GM18526 (cell line): ENCODE measurements around the gene TRIM39.

Source experiments
- POLR2A ChIP-seq: IDR thresholded peaks from 3 replicates; pipeline ENCODE4 v1.6.1; 2011; ENCODE audit not compliant: insufficient read length; ENCODE audit errors: extremely low read depth

Gene TRIM39

GRCh38 chr6:30325150-30325872 lies 1.4 kb upstream of the TRIM39 start:
- no peak for TF ChIP-seq POLR2A

- no peak for TF ChIP-seq POLR2A
These were observed 728 bp upstream of the TRIM39 start for GRCh38 chr6:30325873-30326525.

DNA sequence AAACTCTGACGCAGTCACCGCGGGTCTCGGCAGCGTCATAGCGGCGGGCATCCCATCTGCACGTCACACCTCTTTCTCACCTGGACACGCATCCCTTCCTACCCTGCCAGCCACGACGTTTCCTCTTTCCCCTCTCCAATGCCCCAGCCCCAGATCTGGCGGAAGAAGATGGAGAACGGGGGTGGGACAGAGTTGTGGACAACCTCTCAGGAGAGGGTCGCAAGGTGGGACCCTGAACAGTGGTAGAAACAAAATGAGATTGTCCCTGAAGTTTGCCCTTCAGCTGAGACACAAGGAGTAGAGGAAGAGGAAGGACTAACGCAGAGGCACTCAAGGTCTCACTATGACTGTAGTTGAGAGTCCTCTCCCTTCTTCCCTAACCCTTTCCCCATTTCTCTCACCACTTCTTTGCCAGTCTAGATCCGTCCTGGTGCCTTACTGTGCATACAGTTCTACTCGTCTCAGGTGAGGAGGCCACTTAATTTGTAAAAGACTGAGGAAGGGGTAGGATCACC lies 562 bp downstream of the TRIM39 start:
- no peak for TF ChIP-seq POLR2A

GRCh38 chr6:30328397-30328796 lies 1.7 kb downstream of the TRIM39 start:
- no peak for TF ChIP-seq POLR2A

DNA sequence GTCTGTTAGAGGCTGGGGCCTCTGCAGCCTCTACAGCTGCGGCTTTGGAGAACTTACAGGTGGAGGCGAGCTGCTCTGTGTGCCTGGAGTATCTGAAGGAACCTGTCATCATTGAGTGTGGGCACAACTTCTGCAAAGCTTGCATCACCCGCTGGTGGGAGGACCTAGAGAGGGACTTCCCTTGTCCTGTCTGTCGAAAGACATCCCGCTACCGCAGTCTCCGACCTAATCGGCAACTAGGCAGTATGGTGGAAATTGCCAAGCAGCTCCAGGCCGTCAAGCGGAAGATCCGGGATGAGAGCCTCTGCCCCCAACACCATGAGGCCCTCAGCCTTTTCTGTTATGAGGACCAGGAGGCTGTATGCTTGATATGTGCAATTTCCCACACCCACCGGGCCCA lies 2.6 kb downstream of the TRIM39 start:
- TF ChIP-seq POLR2A = no peak

DNA sequence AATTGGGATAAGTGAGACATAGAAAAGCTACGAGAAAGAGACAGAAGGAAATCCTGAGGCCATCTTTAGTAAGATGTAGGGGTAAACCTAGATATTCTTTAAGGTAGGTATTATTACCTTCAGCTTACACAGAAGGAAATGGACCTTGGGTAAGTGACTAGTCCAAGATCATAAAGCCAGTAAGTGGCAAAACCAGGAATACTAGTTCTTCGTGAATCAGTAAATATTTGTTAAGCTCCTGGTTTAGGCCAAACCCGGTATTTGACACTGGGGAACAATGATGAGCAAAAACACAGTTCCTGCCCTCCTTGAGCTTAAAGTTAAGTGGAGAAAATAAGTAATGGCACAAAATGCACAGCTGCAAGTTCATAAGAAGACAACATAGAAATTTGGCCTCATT lies 5.3 kb downstream of the TRIM39 start:
- no peak for TF ChIP-seq POLR2A

DNA sequence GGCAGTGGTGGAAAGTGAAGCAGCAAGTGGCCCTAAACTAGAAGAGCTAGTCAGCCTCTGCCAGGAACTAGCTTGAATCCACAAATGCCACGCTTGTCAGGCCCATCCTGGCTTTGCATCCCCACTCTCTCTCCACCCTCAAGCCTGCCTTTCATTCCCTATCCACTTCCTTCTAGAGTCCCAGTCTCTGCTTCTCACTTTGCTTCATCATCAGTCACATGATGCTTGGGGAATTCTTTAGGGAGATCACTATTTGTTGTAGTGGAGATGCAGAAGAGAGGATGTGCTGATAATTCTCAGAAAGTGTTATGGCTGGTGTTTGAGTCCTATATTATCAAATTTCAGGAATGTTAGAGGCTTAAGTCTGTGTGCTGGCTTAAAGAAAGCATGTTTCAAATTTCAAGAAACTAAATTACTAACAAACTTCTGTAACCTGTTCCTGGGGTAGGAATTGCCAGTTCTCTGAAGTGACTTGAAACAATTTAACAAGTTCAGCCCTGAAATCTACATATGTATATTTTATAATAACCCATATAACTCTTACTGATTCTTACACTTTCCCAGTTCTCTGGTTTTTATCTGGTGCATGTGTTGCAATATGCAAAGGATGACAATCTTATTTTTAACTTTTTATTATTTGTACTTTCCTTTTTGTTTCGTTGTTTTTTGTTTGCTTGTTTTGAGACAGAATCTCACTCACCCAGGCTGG lies 7.5 kb downstream of the TRIM39 start:
- TF ChIP-seq POLR2A = no peak

DNA sequence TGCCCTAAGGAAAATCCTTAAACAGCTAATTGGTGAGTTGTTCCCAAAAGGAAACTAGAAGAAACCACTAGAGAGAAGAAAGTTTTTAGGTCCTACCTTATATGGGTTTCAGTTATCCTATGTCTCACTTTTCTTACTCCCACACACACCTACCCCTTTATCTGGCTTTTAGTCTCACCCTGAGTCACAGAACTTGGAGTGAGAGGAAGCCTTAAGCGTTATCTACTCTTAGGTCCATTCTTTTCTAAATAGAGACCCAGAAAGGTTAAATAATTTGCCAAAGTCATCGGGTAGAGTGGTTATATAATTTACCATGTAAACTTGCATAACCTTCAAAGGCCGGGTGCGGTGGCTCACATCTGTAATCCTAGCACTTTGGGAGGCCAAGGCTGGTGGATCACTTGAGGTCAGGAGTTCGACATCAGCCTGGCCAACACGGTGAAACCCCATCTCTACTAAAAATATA lies 13.9 kb downstream of the TRIM39 start:
- no peak for TF ChIP-seq POLR2A

DNA sequence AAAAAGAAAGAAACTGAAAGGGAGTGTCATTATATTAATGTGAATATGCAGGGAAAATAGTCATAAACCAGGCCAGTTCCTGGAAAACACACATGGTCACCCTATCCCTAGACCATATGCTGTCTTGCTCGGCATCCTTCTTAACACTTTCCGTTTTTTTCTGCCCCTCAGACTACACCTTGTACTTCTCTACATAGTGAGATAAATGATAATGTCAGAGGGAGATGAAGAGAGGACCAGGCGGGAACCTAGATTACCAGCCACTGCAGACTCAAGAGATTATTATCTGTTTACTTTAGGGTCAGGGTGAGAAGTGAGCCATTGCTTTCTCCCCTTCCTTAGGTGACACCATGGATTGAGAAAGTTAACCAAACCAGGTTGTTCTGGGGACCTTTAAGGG lies 14.5 kb downstream of the TRIM39 start:
- TF ChIP-seq POLR2A = no peak

DNA sequence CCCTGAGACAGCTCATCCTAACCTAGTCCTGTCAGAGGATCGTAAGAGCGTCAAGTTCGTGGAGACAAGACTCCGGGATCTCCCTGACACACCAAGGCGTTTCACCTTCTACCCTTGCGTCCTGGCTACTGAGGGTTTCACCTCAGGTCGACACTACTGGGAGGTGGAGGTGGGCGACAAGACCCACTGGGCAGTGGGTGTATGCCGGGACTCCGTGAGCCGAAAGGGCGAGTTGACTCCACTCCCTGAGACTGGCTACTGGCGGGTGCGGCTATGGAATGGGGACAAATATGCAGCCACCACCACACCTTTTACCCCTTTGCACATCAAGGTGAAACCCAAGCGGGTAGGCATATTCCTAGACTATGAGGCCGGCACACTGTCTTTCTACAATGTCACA lies 15.0 kb downstream of the TRIM39 start:
- TF ChIP-seq POLR2A = no peak

DNA sequence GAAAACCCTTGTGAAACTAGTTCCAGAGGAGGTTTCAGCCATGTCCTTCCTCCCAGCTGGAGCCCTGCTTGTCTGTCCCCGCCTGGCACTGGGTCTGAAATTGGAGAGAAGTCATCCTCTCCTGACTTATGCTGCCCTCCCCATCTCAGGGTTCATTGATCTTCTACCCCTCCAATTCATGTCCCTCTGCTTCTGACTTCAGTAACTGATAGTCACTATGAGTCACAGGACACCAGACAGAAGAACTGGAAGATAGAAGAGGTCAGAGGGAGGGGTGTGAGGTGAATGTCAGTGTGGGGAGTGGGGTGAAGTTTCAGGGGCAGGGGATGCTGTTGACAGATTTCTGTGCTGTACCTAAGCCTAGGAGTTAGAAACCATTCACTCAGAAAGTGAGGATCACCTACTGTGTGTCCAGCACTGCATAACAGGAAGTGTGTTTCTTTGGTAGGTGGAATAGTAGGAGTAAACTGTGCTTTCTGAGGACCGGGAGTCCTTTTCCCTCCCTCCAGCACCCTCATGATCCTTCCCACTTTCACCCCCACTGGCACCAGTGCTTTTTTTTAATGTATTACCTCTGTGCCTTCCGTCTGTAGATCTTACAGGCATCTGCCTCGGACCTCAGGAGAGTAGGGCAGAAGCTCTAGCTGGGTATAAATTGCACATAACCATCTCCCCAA lies 17.6 kb downstream of the TRIM39 start:
- no peak for TF ChIP-seq POLR2A

GRCh38 chr6:30344868-30345671 lies 18.3 kb downstream of the TRIM39 start, which contains the start of gene RPP21:
Gene RPP21 (plus strand): TSS chr6:30345156. CDS start chr6:30345172, 16 bp downstream.
- peak; percentile 92 for TF ChIP-seq POLR2A

DNA sequence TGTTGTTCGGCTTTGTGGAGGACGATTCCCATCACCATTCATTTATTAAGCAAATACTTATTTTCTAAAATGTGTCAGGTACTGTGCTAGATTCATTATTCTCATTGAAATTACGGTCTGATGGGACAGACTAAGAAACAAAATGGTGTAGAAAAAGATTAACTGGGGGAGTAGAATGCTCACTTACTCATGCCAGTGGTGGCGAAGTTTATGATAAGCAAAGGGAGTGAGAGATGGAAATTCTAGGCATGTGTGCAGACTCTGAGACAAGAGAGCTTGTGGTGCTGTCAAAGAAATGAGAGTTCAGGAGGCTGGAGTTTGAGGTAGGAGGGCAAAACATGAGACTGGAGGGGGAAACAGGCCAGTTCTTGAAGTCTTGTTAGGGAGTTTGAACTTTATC lies 19.1 kb downstream of the TRIM39 start:
- TF ChIP-seq POLR2A = no peak

- TF ChIP-seq POLR2A = no peak
These were observed 22.2 kb downstream of the TRIM39 start for GRCh38 chr6:30348957-30349356.
